Measurements from ENCODE around the gene TMOD2.

The TMOD2 gene

GRCh38 chr15:51732646-51733045 lies 18.8 kb upstream of the TMOD2 start:
- no peak for TF ChIP-seq NFIC (IDR thresholded peaks at IDR 0.05)
- no peak for TF ChIP-seq TCF12 (IDR thresholded peaks at IDR 0.05; ENCODE audit: low read depth)
- TF ChIP-seq, protein P1, sequence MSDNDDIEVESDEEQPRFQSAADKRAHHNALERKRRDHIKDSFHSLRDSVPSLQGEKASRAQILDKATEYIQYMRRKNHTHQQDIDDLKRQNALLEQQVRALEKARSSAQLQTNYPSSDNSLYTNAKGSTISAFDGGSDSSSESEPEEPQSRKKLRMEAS (IDR thresholded peaks at IDR 0.05) = no peak
- TF ChIP-seq CEBPB (IDR thresholded peaks at IDR 0.05) = no peak
- TF ChIP-seq FOXM1 (IDR thresholded peaks at IDR 0.05; ENCODE audit: borderline replicate concordance, low read depth) = no peak
- no peak for TF ChIP-seq ZBTB7A (IDR thresholded peaks at IDR 0.05; ENCODE audit: low read depth)

- no peak for TF ChIP-seq CEBPB (IDR thresholded peaks at IDR 0.05)
- TF ChIP-seq ZBTB7A (IDR thresholded peaks at IDR 0.05; ENCODE audit: low read depth) = no peak
- no peak for TF ChIP-seq TAF1 (IDR thresholded peaks at IDR 0.05; ENCODE audit: low read depth)
Measured at GRCh38 chr15:51735228-51736010, 16.0 kb upstream of the TMOD2 start.

DNA sequence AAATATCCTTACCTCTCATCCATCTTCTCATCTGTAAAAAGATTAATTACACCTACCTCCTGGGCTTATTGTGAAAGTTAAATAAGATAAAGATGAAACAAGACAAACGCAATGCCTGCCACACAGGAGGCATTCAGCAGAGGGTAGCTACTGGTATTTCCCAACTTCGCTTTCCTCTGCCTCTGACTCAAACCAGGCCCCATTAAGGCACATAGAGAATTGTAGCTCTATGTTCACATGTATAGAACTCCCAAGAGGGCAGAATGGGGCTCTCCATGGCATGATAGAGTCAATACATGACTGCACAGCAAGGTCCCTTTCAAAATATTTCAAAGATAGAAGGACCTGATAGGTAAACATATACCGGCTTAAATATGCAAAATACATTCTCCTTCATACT lies 15.3 kb upstream of the TMOD2 start:
- TF ChIP-seq EP300 (IDR thresholded peaks at IDR 0.05; ENCODE audit: borderline replicate concordance) (no peak), YY1 (IDR thresholded peaks at IDR 0.05; ENCODE audit: low read depth) (no peak), EGR1 (IDR thresholded peaks at IDR 0.05) (no peak), REST (IDR thresholded peaks at IDR 0.05; ENCODE audit: low read depth) (no peak), TAF1 (IDR thresholded peaks at IDR 0.05; ENCODE audit: low read depth) (no peak), CEBPB (IDR thresholded peaks at IDR 0.05) (no peak), ZBTB7A (IDR thresholded peaks at IDR 0.05; ENCODE audit: low read depth) (no peak), CREB1 (IDR thresholded peaks at IDR 0.05; ENCODE audit: low read depth) (no peak), TEAD4 (IDR thresholded peaks at IDR 0.05) (no peak), NFIC (IDR thresholded peaks at IDR 0.05) (no peak), TCF12 (IDR thresholded peaks at IDR 0.05; ENCODE audit: low read depth) (no peak), FOXM1 (IDR thresholded peaks at IDR 0.05; ENCODE audit: borderline replicate concordance, low read depth) (no peak), RAD21 (IDR thresholded peaks at IDR 0.05; ENCODE audit: low read depth) (no peak)
- TF ChIP-seq, protein P1 (IDR thresholded peaks at IDR 0.05) = no peak
- TF ChIP-seq, protein P2, sequence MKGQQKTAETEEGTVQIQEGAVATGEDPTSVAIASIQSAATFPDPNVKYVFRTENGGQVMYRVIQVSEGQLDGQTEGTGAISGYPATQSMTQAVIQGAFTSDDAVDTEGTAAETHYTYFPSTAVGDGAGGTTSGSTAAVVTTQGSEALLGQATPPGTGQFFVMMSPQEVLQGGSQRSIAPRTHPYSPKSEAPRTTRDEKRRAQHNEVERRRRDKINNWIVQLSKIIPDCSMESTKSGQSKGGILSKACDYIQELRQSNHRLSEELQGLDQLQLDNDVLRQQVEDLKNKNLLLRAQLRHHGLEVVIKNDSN (IDR thresholded peaks at IDR 0.05) = no peak

GRCh38 chr15:51736751-51737521 lies 14.5 kb upstream of the TMOD2 start:
- TF ChIP-seq ZBTB7A (IDR thresholded peaks at IDR 0.05; ENCODE audit: low read depth) (0 out of 2 replicates have a peak, but pooled peaks have one; percentile 15), EP300 (IDR thresholded peaks at IDR 0.05; ENCODE audit: borderline replicate concordance) (no peak; the same call in 1 of the 2 replicates), FOXM1 (IDR thresholded peaks at IDR 0.05; ENCODE audit: borderline replicate concordance, low read depth) (no peak)
- TF ChIP-seq, protein P2 (IDR thresholded peaks at IDR 0.05) = peak; percentile 12; the same call in 1 of the 2 replicates
- TF ChIP-seq, protein P1 (IDR thresholded peaks at IDR 0.05) = peak; percentile 94

- TF ChIP-seq EGR1 (IDR thresholded peaks at IDR 0.05) = peak; percentile 77
- no peak for TF ChIP-seq TEAD4 (IDR thresholded peaks at IDR 0.05)
- no peak for TF ChIP-seq FOXM1 (IDR thresholded peaks at IDR 0.05; ENCODE audit: borderline replicate concordance, low read depth)
- peak; percentile 74; the same call in 1 of the 2 replicates for TF ChIP-seq YY1 (IDR thresholded peaks at IDR 0.05; ENCODE audit: low read depth)
- TF ChIP-seq ZBTB7A (IDR thresholded peaks at IDR 0.05; ENCODE audit: low read depth) = peak; percentile 51; the same call in 1 of the 2 replicates
- no peak for TF ChIP-seq EP300 (IDR thresholded peaks at IDR 0.05; ENCODE audit: borderline replicate concordance)
- 0 out of 2 replicates have a peak, but pooled peaks have one; percentile 26 for TF ChIP-seq CREB1 (IDR thresholded peaks at IDR 0.05; ENCODE audit: low read depth)
Measured at GRCh38 chr15:51737522-51738305, 13.7 kb upstream of the TMOD2 start, which contains the start of gene LYSMD2. LYSMD2 (minus strand) TSS chr15:51737655; CDS start chr15:51737622, 33 bp downstream.

DNA sequence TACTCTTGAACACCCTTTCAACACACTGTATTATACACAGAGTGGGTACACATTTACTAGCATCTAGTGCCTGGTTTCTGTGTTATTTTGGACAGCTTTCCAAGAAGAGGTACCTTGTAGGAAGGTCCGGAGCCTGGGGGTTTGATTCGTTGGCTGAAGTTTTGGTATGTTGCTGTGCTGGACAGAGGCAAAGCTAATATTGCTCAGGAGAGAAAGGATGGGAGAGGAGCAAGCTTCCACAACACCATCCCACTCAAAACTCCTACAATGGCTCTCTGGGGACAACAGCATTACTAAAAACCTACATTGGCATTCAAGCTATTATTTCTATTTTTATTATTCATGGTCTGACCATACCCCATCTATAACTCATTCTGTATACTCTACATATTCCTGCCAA lies 12.8 kb upstream of the TMOD2 start:
- TF ChIP-seq EP300 (IDR thresholded peaks at IDR 0.05; ENCODE audit: borderline replicate concordance) = no peak
- TF ChIP-seq NFIC (IDR thresholded peaks at IDR 0.05) = no peak
- TF ChIP-seq YY1 (IDR thresholded peaks at IDR 0.05; ENCODE audit: low read depth) = no peak
- peak; percentile 73 for TF ChIP-seq REST (IDR thresholded peaks at IDR 0.05; ENCODE audit: low read depth)
- TF ChIP-seq TCF12 (IDR thresholded peaks at IDR 0.05; ENCODE audit: low read depth) = no peak
- no peak for TF ChIP-seq ZBTB7A (IDR thresholded peaks at IDR 0.05; ENCODE audit: low read depth)
- TF ChIP-seq FOXM1 (IDR thresholded peaks at IDR 0.05; ENCODE audit: borderline replicate concordance, low read depth) = no peak
- no peak for TF ChIP-seq RAD21 (IDR thresholded peaks at IDR 0.05; ENCODE audit: low read depth)

All from Ishikawa (cell line).